ENCODE data around the gene TSPAN31. TPM values are rescaled to one million over a fixed set of nuclear protein-coding genes. Genes with fewer than 3 reads are reported as not detected.
"Not testable (repeated sequence)": the region's sequence is repeated elsewhere in the genome, so short reads cannot be mapped to it uniquely, and the experiment has no call there.

The TSPAN31 gene
- total RNA-seq, 1 donor from 2014 or later: 39.9 TPM

GRCh38 chr12:57707250-57707649, 37.6 kb upstream of the TSPAN31 start:
- ATAC-seq: no peak
- H3K9me3 ChIP-seq: no peaks in the 10 kb centered on the region
- H3K36me3 ChIP-seq: peaks cover 64% of the 10 kb centered on the region
- no peak for TF ChIP-seq CTCF (IDR thresholded peaks at IDR 0.05)
- intact Hi-C loops (cut with DNase I): no loop called here
- H3K27ac ChIP-seq: no peak overlapping the region
- H3K4me1 ChIP-seq: no peaks in the 10 kb centered on the region
- no peak for DNase-seq
- no peaks in the 10 kb centered on the region for H3K27me3 ChIP-seq
- H3K4me3 ChIP-seq: no peak overlapping the region

- ATAC-seq: no peak
- Histone ChIP-seq H3K27ac (no peak overlapping the region), H3K4me1 (no peaks in the 10 kb centered on the region), H3K4me3 (no peak overlapping the region), H3K36me3 (peaks cover 61% of the 10 kb centered on the region), H3K27me3 (no peaks in the 10 kb centered on the region), H3K9me3 (no peaks in the 10 kb centered on the region)
- intact Hi-C loops (cut with DNase I): no loop called here
- TF ChIP-seq CTCF (IDR thresholded peaks at IDR 0.05): no peak
- DNase-seq: no peak
Measured at GRCh38 chr12:57708296-57708695, 36.5 kb upstream of the TSPAN31 start.

GRCh38 chr12:57712701-57713100, 32.1 kb upstream of the TSPAN31 start:
- no peak for DNase-seq
- H3K36me3 ChIP-seq: peaks cover 73% of the 10 kb centered on the region
- intact Hi-C loops (cut with DNase I): no loop called here
- H3K4me1 ChIP-seq: no peaks in the 10 kb centered on the region
- no peak overlapping the region for H3K27ac ChIP-seq
- TF ChIP-seq CTCF (IDR thresholded peaks at IDR 0.05): no peak
- no peaks in the 10 kb centered on the region for H3K9me3 ChIP-seq
- ATAC-seq: no peak
- no peaks in the 10 kb centered on the region for H3K27me3 ChIP-seq
- H3K4me3 ChIP-seq: no peak overlapping the region

GRCh38 chr12:57713209-57713608, 31.6 kb upstream of the TSPAN31 start:
- ATAC-seq: no peak
- H3K27me3 ChIP-seq: no peaks in the 10 kb centered on the region
- H3K27ac ChIP-seq: no peak overlapping the region
- H3K36me3 ChIP-seq: peaks cover 75% of the 10 kb centered on the region
- no peak for DNase-seq
- H3K9me3 ChIP-seq: no peaks in the 10 kb centered on the region
- H3K4me3 ChIP-seq: no peak overlapping the region
- no peaks in the 10 kb centered on the region for H3K4me1 ChIP-seq
- intact Hi-C loops (cut with DNase I): no loop called here
- no peak for TF ChIP-seq CTCF (IDR thresholded peaks at IDR 0.05)

GRCh38 chr12:57715036-57715748, 29.6 kb upstream of the TSPAN31 start:
- peaks cover 83% of the 10 kb centered on the region for H3K36me3 ChIP-seq
- DNase-seq; intact Hi-C loops (cut with DNase I): not testable (repeated sequence)

GRCh38 chr12:57715786-57716185, 29.1 kb upstream of the TSPAN31 start:
- no peak overlapping the region for H3K4me3 ChIP-seq
- ATAC-seq (peak; percentile 19), DNase-seq (no peak)
- peaks cover 89% of the 10 kb centered on the region for H3K36me3 ChIP-seq
- no peaks in the 10 kb centered on the region for H3K9me3 ChIP-seq
- H3K27me3 ChIP-seq: no peaks in the 10 kb centered on the region
- no peak for TF ChIP-seq CTCF (IDR thresholded peaks at IDR 0.05)
- no peak overlapping the region for H3K27ac ChIP-seq
- H3K4me1 ChIP-seq: no peaks in the 10 kb centered on the region
- intact Hi-C loops (cut with DNase I): no loop called here

More at GRCh38 chr12:57715036-57715748, 29.6 kb upstream of the TSPAN31 start:
- not testable (repeated sequence) for H3K27me3 ChIP-seq, H3K9me3 ChIP-seq, H3K27ac ChIP-seq, ATAC-seq, H3K4me3 ChIP-seq, H3K4me1 ChIP-seq
